Erythroblast (primary cell): ENCODE data around the gene OAS1.

Source experiments
- GATA1 ChIP-seq: IDR thresholded peaks from 2 replicates; pipeline ENCODE4 v1.6.1; 2011; ENCODE audit warnings: low read depth, mild to moderate bottlenecking, control low read depth, low read length, moderate library complexity
- POLR2A ChIP-seq: IDR thresholded peaks from 2 replicates; pipeline ENCODE4 v1.6.1; 2011; ENCODE audit warnings: mild to moderate bottlenecking, low read length

DNA sequence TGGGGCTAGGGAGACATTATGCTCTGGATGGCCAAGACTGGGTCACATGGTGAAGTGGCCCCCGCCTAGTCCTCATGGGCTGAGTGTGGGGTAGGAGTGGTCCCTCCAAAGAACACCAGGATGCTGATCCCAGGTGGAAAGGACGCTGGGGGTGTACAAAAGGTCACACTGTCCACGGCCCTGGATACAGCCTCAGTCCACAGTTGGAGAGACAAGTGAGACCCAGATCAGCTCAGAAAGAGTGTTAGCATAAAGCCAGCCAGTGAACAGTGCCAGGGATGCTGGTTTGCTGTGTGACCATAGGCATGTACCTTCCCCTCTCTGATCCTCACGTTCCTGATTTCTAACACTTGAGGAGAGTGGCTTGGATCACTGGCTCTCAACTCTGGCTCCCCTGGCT is 58.2 kb downstream of the OAS1 start:
- TF ChIP-seq POLR2A (no peak), GATA1 (no peak)
